GM19043 (cell line): ENCODE data around the gene BRF1.

Experiments used
- ATAC-seq: cut with Tn5 transposase; IDR thresholded peaks from one replicate; pipeline ENCODE4 v1.9.1; 2021; ENCODE audit warnings: low read depth; ENCODE audit not compliant: unreplicated experiment

Gene BRF1

GRCh38 chr14:105180592-105181548 lies 119.9 kb downstream of the BRF1 start, which contains the start of gene NUDT14:
Gene NUDT14 (minus strand): TSS chr14:105181312. CDS start chr14:105181209, 103 bp downstream.
- peak; percentile 71 for ATAC-seq

- ATAC-seq: no peak
Observed at GRCh38 chr14:105179191-105179590, 121.6 kb downstream of the BRF1 start.

- no peak for ATAC-seq
Observed at GRCh38 chr14:105178868-105179140, 122.0 kb downstream of the BRF1 start.

- ATAC-seq: no peak
Observed at GRCh38 chr14:105178069-105178867, 122.5 kb downstream of the BRF1 start.

- no peak for ATAC-seq
Observed at GRCh38 chr14:105177082-105177481, 123.7 kb downstream of the BRF1 start.

- no peak for ATAC-seq
Observed at GRCh38 chr14:105176513-105176912, 124.3 kb downstream of the BRF1 start.

- ATAC-seq: no peak
Observed at GRCh38 chr14:105173901-105174894, 126.6 kb downstream of the BRF1 start.

- no peak for ATAC-seq
Observed at GRCh38 chr14:105173145-105173544, 127.7 kb downstream of the BRF1 start.

GRCh38 chr14:105172476-105172875 lies 128.3 kb downstream of the BRF1 start:
- ATAC-seq: no peak

GRCh38 chr14:105171004-105171673 lies 129.7 kb downstream of the BRF1 start:
- ATAC-seq: no peak

- ATAC-seq: no peak
Observed at GRCh38 chr14:105169776-105170655, 130.8 kb downstream of the BRF1 start.

- no peak for ATAC-seq
Observed at GRCh38 chr14:105168979-105169507, 131.8 kb downstream of the BRF1 start.

GRCh38 chr14:105168496-105168978 lies 132.3 kb downstream of the BRF1 start, which contains the start of gene JAG2:
Gene JAG2 (minus strand): TSS chr14:105168776. CDS start chr14:105168420, 356 bp downstream.
- no peak for ATAC-seq

- ATAC-seq: no peak
Observed at GRCh38 chr14:105168093-105168420, 132.7 kb downstream of the BRF1 start.

GRCh38 chr14:105167303-105168092 lies 133.3 kb downstream of the BRF1 start:
- no peak for ATAC-seq

GRCh38 chr14:105166571-105167302 lies 134.1 kb downstream of the BRF1 start:
- ATAC-seq: no peak
